IPS DF 6.9 (cell line): ENCODE measurements around the gene SOX5.

Experiments
- DNase-seq: peaks from one replicate; pipeline ENCODE4 v3.0.0-alpha.2; 2013; ENCODE audit warnings: low read depth, low spot score
- H3K27ac ChIP-seq: one replicate; pipeline ENCODE4 v1.5.1; 2013; ENCODE audit warnings: low read length, control low read depth
- H3K27me3 ChIP-seq: 2 replicates; pipeline ENCODE4 v1.6.1; 2013; ENCODE audit warnings: mild to moderate bottlenecking, low read length; ENCODE audit not compliant: control insufficient read depth, insufficient read depth
- H3K36me3 ChIP-seq: 2 replicates; pipeline ENCODE4 v1.6.1; 2013; ENCODE audit warnings: low read length; ENCODE audit not compliant: control insufficient read depth, insufficient read depth
- H3K4me1 ChIP-seq: 2 replicates; pipeline ENCODE4 v1.6.1; 2013; ENCODE audit warnings: low read length; ENCODE audit not compliant: control insufficient read depth, insufficient read depth
- H3K4me3 ChIP-seq: 2 replicates; pipeline ENCODE4 v1.5.1; 2013; ENCODE audit warnings: mild to moderate bottlenecking, low read length
- H3K9me3 ChIP-seq: 2 replicates; pipeline ENCODE4 v1.6.1; 2013; ENCODE audit warnings: low read length, inconsistent platforms; ENCODE audit not compliant: control insufficient read depth, insufficient read depth
- WGBS: extraction: QIAGEN DNeasy Blood & Tissue Kit; methylation state at CpG from one replicate; pipeline ENCODE4 v1.1.7; 2013; ENCODE audit warnings: mixed read lengths, missing lambda C conversion rate; ENCODE audit not compliant: insufficient read length, insufficient coverage; 5-methylcytosine and 5-hydroxymethylcytosine counted together

Gene SOX5

DNA sequence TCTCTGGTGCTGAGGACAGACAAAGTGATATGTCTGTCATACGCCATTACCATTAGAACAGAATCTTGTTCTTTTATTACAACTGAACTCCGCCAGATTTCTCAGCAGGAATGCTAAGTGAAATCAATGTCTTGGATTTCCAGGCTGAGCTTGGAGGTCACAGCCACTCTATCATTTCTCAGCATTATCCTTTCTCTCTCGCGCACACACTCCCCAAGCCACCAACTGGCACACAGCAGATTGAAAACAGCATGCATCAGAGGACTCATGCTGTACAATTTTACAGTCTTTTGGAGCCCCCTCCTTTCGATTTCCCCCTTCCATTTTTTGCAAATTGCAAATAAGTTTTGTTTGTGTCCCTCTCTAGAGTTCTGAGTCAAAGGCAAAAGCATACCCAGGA is 348.6 kb downstream of the SOX5 start:
- Histone ChIP-seq H3K9me3 (no peaks in the 10 kb centered on the region), H3K4me3 (no peak overlapping the region), H3K27ac (no peak overlapping the region), H3K36me3 (no peaks in the 10 kb centered on the region), H3K27me3 (no peaks in the 10 kb centered on the region), H3K4me1 (no peaks in the 10 kb centered on the region)
- WGBS, result no CpG with 5 or more reads among the region's 5 CpGs
- DNase-seq, result no peak

- no peaks in the 10 kb centered on the region for H3K4me1 ChIP-seq
- no peaks in the 10 kb centered on the region for H3K36me3 ChIP-seq
- H3K27me3 ChIP-seq, result no peaks in the 10 kb centered on the region
- no peak overlapping the region for H3K4me3 ChIP-seq
- no peak for DNase-seq
- H3K9me3 ChIP-seq, result no peaks in the 10 kb centered on the region
- H3K27ac ChIP-seq, result no peak overlapping the region
- WGBS, result no CpG with 5 or more reads among the region's 3 CpGs
These were observed 352.9 kb downstream of the SOX5 start for GRCh38 chr12:23596568-23596967.

- Histone ChIP-seq H3K27ac (no peak overlapping the region), H3K9me3 (no peaks in the 10 kb centered on the region), H3K4me3 (no peak overlapping the region), H3K27me3 (no peaks in the 10 kb centered on the region), H3K4me1 (peaks cover 2% of the 10 kb centered on the region; the same call in 1 of the 2 replicates), H3K36me3 (no peaks in the 10 kb centered on the region)
- no peak for DNase-seq
- no CpG with 5 or more reads among the region's 4 CpGs for WGBS
These were observed 361.5 kb downstream of the SOX5 start for GRCh38 chr12:23587833-23588559.

- H3K4me3 ChIP-seq, result no peak overlapping the region
- H3K27me3 ChIP-seq, result no peaks in the 10 kb centered on the region
- no peak overlapping the region for H3K27ac ChIP-seq
- WGBS, result no CpG with 5 or more reads among the region's 11 CpGs
- no peaks in the 10 kb centered on the region for H3K36me3 ChIP-seq
- peak; percentile 82 for DNase-seq
- H3K4me1 ChIP-seq, result peaks cover 3% of the 10 kb centered on the region; the same call in 1 of the 2 replicates
- H3K9me3 ChIP-seq, result no peaks in the 10 kb centered on the region
These were observed 363.7 kb downstream of the SOX5 start for GRCh38 chr12:23585782-23586163.

DNA sequence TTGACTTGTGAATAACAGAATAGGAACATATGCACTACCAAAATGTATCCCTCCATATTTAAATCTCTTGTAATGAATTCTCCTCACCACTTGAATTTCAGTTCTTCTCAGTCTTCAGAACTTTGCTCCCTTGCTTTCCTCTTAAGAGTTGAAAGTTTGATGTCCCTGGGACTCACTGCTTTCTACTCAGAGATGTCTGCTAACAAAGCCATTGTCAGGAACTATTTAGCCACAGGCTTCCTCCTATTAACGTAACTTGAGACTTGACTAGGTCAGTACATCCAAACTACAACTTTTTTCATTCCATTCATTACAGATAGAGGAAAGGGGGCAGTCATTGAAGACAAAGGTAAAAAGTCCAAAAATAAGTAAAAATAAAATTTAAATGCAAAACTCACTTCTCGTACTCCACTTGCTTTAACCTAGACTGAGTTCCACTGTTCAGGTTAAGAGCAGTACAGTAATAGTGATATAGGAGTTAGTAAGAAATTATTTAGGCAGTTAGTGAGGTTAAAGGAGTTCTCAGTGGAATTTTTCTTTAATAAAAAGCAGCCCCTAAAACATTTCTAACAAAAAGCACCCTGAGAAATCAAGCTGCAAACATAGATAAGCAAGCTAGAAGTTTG is 364.2 kb downstream of the SOX5 start:
- Histone ChIP-seq H3K4me3 (no peak overlapping the region), H3K9me3 (no peaks in the 10 kb centered on the region), H3K4me1 (peaks cover 3% of the 10 kb centered on the region; the same call in 1 of the 2 replicates), H3K27me3 (no peaks in the 10 kb centered on the region), H3K36me3 (no peaks in the 10 kb centered on the region), H3K27ac (no peak overlapping the region)
- no peak for DNase-seq
- no CpG with 5 or more reads among the region's 2 CpGs for WGBS

DNA sequence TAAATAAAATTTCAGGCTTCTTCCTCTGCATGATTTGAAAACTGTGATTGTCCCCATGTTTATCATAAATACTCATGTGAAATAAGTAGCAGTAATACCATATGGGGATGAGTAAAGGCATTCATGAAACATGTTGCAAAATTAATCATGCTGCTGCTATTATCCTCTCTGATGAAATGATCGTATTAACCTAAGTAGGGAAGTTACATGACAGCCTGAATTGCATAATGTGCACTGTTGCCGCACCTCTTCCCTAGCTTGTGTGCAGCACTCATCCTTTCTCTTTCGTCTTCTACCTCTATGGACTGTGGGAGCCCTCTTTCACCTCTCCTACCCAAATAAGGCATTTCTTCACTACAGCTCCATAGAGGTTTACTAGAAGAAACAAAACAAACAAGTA is 367.6 kb downstream of the SOX5 start:
- no peak for DNase-seq
- no peaks in the 10 kb centered on the region for H3K9me3 ChIP-seq
- H3K27ac ChIP-seq, result no peak overlapping the region
- WGBS, result no CpG with 5 or more reads among the region's 3 CpGs
- no peaks in the 10 kb centered on the region for H3K36me3 ChIP-seq
- no peaks in the 10 kb centered on the region for H3K27me3 ChIP-seq
- H3K4me1 ChIP-seq, result peaks cover 3% of the 10 kb centered on the region; the same call in 1 of the 2 replicates
- no peak overlapping the region for H3K4me3 ChIP-seq

GRCh38 chr12:23579257-23579656 is 370.2 kb downstream of the SOX5 start:
- H3K27ac ChIP-seq, result no peak overlapping the region
- H3K4me1 ChIP-seq, result peaks cover 1% of the 10 kb centered on the region; the same call in 1 of the 2 replicates
- H3K36me3 ChIP-seq, result no peaks in the 10 kb centered on the region
- H3K9me3 ChIP-seq, result no peaks in the 10 kb centered on the region
- WGBS, result no CpG with 5 or more reads among the region's 1 CpG
- no peak overlapping the region for H3K4me3 ChIP-seq
- no peak for DNase-seq
- H3K27me3 ChIP-seq, result no peaks in the 10 kb centered on the region

DNA sequence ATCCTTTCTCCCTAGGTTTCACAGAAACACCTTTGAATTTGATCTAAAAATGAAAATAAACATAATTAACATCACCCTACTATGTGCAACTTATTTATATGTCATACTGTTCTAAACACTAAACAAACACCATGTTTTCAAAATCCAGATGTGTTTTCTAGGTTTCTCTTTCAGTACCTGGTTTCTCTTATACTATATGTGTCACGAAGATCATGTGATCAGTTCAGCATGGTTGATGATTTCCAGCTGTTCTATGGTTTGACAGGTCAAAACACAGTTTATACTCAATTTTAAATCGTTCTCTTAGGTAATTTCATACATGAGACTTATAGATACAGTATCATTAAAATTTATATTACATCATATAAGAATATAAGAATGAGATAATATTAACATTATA is 373.1 kb downstream of the SOX5 start:
- H3K36me3 ChIP-seq, result no peaks in the 10 kb centered on the region
- no peaks in the 10 kb centered on the region for H3K27me3 ChIP-seq
- H3K4me1 ChIP-seq, result no peaks in the 10 kb centered on the region
- no peak overlapping the region for H3K4me3 ChIP-seq
- no peak for DNase-seq
- no peaks in the 10 kb centered on the region for H3K9me3 ChIP-seq
- H3K27ac ChIP-seq, result no peak overlapping the region
- WGBS, result no CpG with 5 or more reads among the region's 2 CpGs

DNA sequence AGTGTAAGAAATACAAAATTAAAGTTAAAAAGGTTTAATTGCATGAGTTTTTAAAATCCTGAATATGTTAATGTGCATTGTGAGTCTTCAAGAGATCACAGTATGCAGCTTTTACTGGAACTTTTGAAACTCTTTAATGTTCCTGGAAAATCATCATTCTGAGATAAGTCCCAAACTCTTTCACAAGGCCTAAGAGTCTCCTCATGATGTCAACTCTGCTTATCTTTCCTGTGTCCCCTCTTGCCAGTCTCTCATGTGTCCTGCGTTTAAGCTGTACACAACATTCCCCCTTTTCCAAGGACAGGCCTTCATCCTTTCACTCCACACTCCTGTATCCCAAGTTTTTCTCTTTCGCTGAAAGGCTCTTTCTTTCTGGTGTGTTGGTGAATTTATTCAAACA is 380.1 kb downstream of the SOX5 start:
- Histone ChIP-seq H3K4me1 (no peaks in the 10 kb centered on the region), H3K27ac (no peak overlapping the region), H3K27me3 (no peaks in the 10 kb centered on the region), H3K4me3 (no peak overlapping the region), H3K9me3 (no peaks in the 10 kb centered on the region), H3K36me3 (no peaks in the 10 kb centered on the region)
- WGBS, result no CpG with 5 or more reads among the region's 2 CpGs
- no peak for DNase-seq

- Histone ChIP-seq H3K27me3 (no peaks in the 10 kb centered on the region), H3K36me3 (no peaks in the 10 kb centered on the region), H3K4me1 (no peaks in the 10 kb centered on the region), H3K4me3 (no peak overlapping the region), H3K27ac (no peak overlapping the region), H3K9me3 (no peaks in the 10 kb centered on the region)
- no peak for DNase-seq
- WGBS, result no CpG with 5 or more reads among the region's 2 CpGs
These were observed 383.3 kb downstream of the SOX5 start for GRCh38 chr12:23566133-23566532.
